HL-60 (cell line): ENCODE results near the gene SPON2.

Source experiments
- DNase-seq, 2 experiments: peaks; one replicate each; pipeline ENCODE4 v3.0.0-alpha.2; 2010 to 2020; ENCODE audit warnings: low read depth in 1 of 2, low spot score in 1 of 2
- H3K27ac ChIP-seq: fragments of 250-450 bp; sonication (Bioruptor Pico); replicated peaks from 2 replicates; pipeline ENCODE4 v1.5.1; 2020; ENCODE audit warnings: mild to moderate bottlenecking, moderate library complexity
- H3K27me3 ChIP-seq: fragments of 250-450 bp; sonication (Bioruptor Pico); 2 replicates; pipeline ENCODE4 v1.5.1; 2021; ENCODE audit warnings: mild to moderate bottlenecking, moderate library complexity; ENCODE audit not compliant: insufficient read depth, poor library complexity, severe bottlenecking
- H3K4me3 ChIP-seq: replicated peaks from 2 replicates; pipeline ENCODE4 v1.5.1; 2011; ENCODE audit warnings: mild to moderate bottlenecking, control low read depth, low read length; ENCODE audit not compliant: insufficient read depth
- CTCF ChIP-seq: IDR thresholded peaks from one replicate; pipeline ENCODE4 v1.5.1; 2011; ENCODE audit warnings: low read length, control low read depth, inconsistent platforms; ENCODE audit not compliant: insufficient read depth
- GABPA ChIP-seq: IDR thresholded peaks from 2 replicates; pipeline ENCODE4 v1.6.1; 2012; ENCODE audit warnings: low read depth
- POLR2AphosphoS5 ChIP-seq: IDR thresholded peaks from 2 replicates; pipeline ENCODE4 v1.6.1; 2012; ENCODE audit warnings: low read depth
- REST ChIP-seq: IDR thresholded peaks from 2 replicates; pipeline ENCODE4 v1.6.1; 2012; ENCODE audit warnings: low read depth; ENCODE audit not compliant: insufficient replicate concordance
- SPI1 ChIP-seq: IDR thresholded peaks from 2 replicates; pipeline ENCODE4 v1.6.1; 2012; ENCODE audit warnings: low read depth, mild to moderate bottlenecking, borderline replicate concordance

The SPON2 gene

GRCh38 chr4:1195109-1195671, 22.8 kb upstream of the SPON2 start:
- Histone ChIP-seq H3K4me3 (no peak overlapping the region), H3K27ac (no peak overlapping the region), H3K27me3 (no peaks in the 10 kb centered on the region)
- DNase-seq: no peak
- no peak for TF ChIP-seq REST
- no peak for TF ChIP-seq GABPA

GRCh38 chr4:1194010-1194900, 21.9 kb upstream of the SPON2 start:
- Histone ChIP-seq H3K27me3 (no peaks in the 10 kb centered on the region), H3K4me3 (no peak overlapping the region), H3K27ac (peak overlapping the region; percentile 36)
- TF ChIP-seq SPI1 (no peak), CTCF (no peak), POLR2AphosphoS5 (no peak), REST (no peak), GABPA (no peak)
- no peak for DNase-seq

- H3K4me3 ChIP-seq: no peak overlapping the region
- H3K27me3 ChIP-seq: no peaks in the 10 kb centered on the region
- no peak for DNase-seq
- no peak overlapping the region for H3K27ac ChIP-seq
- TF ChIP-seq REST (no peak), SPI1 (no peak), GABPA (no peak), POLR2AphosphoS5 (no peak), CTCF (no peak)
These were observed 21.0 kb upstream of the SPON2 start for GRCh38 chr4:1193206-1194009.
